PC-9 (cell line): Measurements from ENCODE around the gene ZNF77.

Experiments
- EZH2 ChIP-seq: fragments of 200-600 bp; sonication (generic); IDR thresholded peaks from 2 replicates; pipeline ENCODE4 v1.8.0; 2017; ENCODE audit warnings: antibody characterized with exemption, low read depth
- TF ChIP-seq, protein P1 (sequence below): fragments of 200-600 bp; sonication (generic); conservative IDR thresholded peaks from 2 replicates; pipeline ENCODE4 v1.6.1; 2017; ENCODE audit warnings: mixed run types, antibody characterized with exemption, mild to moderate bottlenecking, moderate library complexity

DNA sequence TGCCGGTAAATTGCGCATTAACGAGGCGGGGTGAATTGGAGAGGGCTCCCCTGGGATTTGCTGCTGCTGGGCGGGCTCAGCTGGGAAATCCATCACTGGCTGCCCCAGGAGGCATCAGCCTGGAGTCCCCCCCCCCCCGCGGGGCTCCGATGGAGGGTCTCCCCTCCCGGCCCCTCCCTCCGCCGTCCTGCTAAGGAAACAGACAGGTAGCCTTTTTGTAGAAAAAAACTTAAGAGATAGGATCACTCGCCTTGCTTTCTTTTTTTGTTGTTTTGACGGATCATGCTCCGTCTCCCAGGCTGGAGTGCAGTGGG is 39.4 kb upstream of the ZNF77 start:
- TF ChIP-seq, protein P1, sequence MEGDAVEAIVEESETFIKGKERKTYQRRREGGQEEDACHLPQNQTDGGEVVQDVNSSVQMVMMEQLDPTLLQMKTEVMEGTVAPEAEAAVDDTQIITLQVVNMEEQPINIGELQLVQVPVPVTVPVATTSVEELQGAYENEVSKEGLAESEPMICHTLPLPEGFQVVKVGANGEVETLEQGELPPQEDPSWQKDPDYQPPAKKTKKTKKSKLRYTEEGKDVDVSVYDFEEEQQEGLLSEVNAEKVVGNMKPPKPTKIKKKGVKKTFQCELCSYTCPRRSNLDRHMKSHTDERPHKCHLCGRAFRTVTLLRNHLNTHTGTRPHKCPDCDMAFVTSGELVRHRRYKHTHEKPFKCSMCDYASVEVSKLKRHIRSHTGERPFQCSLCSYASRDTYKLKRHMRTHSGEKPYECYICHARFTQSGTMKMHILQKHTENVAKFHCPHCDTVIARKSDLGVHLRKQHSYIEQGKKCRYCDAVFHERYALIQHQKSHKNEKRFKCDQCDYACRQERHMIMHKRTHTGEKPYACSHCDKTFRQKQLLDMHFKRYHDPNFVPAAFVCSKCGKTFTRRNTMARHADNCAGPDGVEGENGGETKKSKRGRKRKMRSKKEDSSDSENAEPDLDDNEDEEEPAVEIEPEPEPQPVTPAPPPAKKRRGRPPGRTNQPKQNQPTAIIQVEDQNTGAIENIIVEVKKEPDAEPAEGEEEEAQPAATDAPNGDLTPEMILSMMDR, result no peak
- no peak for TF ChIP-seq EZH2
